ENCODE data around the gene ALOX12B.
"Not testable (repeated sequence)": the region's sequence is repeated elsewhere in the genome, so short reads cannot be mapped to it uniquely, and the experiment has no call there.

ALOX12B gene

DNA sequence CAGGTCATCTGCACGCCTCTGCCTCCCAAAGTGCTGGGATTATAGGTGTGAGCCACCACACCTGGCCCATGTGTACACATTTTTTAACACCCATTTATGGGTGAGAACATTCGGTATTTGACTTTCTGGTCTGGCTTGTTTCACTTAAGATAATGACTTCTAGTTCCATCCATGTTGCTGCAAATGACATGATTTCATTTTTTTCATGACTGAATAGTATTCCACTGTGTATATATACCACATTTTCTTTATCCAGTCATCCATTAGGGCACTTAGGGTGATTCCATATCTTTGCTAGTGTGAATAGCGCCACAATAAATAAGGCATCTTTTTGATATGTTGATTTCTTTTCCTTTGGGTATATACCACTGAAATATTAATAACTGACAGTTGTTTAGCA lies 5.6 kb downstream of the ALOX12B start:
- no peak for DNase-seq

GRCh38 chr17:8080799-8081219 lies 6.7 kb downstream of the ALOX12B start:
- DNase-seq, result no peak

DNA sequence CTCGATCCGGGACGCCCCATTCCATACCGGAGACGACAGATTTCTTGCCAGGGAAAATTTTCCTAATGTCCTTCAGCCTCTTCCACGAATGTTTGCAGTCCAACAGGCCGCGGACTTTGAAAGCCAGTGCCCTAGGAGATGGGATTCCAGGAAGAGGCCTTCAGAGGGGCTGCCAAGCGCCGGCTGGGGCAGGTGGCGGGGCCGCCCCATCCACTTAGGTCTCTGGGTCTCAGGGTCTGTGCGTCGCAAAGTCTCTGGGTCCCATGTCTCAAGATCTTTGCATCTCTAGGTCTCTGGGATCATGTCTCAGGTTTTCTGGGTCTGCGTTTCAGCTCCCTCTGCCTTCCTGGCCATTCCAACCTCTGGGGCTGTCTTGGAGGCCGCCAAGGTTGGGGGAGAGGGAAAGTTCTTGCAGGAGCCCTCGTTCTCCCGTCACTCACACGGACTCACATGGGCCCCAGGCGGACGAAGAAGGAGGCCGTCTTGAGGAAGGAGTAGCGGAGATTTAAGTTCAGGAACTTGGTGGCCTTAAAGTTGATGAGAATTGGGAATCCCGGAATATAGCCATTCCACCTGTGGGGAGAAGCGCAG lies 7.2 kb downstream of the ALOX12B start:
- no peak for DNase-seq

DNA sequence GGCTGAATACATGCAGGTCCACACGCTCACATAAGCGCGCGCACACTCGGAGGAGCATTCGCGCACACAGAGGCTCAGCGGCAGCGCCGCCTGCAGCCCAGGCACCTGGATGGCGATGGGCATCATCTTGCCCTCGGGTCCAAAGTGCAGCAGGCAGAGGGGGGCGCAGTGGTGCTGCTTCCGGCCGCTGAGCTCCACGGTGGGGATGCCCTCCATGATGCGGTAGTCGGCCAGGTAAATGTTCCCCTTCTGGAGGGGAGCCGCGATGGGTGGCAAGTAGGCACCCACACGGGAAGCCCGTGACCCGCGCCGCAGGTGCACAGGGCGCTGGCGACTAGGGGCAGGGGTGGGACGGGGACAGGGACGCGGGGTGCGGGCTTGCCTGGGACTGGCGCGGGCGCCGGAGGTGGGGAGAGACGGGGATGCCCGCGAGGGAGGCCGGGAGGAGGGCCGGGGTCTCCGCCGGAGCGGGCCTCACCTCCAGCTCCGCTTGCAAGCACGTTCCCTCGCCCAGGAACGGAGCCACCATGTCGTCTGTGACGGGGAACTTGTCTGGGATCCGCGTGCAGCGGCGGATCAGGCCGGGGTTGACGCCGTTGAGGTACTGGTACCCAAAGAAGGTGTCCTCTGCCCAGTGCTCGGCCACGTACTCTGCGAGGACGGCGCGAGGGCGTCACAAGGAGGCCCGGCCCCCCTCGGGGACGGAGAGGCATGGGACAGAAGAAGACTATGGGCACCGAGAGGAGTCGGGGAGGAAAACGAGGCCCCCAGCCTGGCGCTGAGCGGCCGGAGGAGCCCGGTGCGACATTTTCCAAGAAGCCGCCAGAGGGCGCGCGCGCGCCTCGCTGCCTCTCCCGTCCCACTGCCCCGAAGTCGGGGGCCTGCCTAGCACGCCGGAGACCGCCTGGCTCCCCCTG lies 8.0 kb downstream of the ALOX12B start:
- peak; percentile 73 to 84 for DNase-seq

DNA sequence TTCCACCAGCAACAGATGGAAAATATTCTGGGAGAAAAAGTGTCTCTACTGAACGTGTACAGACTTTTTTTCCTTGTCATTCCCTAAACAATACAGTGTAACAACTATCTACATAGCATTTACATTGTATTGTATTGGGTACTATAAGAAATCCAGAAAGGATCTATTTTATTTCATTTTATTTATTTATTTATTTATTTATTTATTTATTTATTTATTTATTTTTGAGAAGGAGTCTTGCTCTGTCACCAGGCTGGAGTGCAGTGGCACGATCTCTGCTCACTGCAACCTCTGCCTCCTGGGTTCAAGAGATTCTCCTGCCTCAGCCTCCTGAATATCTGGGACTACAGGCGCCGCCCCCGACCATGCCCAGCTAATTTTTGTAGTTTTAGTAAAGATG lies 9.6 kb downstream of the ALOX12B start:
- not testable (repeated sequence) for DNase-seq

DNA sequence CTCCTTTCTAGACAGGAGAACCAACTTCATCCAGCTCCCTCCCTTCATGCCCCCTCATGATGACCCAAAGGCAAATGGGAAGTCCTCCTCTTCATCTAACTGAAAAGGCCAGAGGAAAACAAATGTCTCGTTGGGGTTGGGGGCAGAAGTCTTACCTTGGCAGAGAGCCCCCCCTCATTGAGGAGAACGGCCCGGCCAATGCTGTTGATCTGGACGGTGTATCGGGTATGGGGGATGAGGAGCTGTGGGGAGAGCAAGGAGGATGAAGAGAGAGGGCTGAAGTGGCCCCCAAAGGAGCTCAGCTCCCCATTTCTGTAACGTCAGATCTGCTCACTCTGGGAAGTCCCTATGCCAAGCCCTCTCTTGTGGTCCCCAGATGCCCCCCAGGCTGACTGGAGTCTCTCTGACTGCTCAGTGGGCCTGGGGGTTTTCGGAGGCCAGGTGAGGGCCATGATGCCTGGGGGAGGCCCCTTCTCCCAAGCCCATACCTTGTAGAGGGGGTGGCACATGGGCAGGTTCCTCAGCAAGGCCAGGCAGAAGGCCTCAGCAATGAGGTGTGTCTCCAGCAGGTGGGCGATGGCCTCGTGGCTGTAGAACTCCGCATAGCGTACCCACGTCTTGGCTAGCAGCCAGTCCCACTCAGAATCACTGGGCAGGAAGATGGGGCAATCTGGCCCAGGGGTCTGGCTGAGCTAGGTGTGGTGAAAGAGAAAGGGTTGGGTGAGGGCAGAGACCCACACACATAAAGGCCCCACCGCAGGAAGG lies 10.8 kb downstream of the ALOX12B start:
- no peak for DNase-seq

GRCh38 chr17:8075574-8076342 lies 11.8 kb downstream of the ALOX12B start:
- DNase-seq, result no peak

- no peak for DNase-seq
Measured at GRCh38 chr17:8075081-8075480, 12.4 kb downstream of the ALOX12B start.

DNA sequence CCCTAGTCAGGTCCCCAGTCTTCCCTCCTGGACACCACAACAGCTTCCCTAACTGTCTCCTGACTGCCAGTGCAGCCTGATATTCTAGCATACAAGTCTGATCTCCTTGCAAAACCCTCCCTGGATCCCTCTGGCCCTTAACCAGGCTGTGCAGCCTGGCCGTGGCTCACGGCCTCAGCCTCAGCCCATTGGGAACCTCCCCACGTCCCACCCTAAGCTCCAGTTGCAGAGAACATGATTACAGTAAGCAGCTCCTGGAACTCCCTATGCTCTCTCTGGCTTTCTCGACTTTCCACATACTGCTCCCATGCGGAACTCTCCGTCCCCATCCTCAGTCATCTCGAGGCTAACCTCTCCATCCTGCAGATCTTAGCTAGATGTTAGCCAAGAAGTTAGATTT lies 13.0 kb downstream of the ALOX12B start:
- DNase-seq, result no peak

DNA sequence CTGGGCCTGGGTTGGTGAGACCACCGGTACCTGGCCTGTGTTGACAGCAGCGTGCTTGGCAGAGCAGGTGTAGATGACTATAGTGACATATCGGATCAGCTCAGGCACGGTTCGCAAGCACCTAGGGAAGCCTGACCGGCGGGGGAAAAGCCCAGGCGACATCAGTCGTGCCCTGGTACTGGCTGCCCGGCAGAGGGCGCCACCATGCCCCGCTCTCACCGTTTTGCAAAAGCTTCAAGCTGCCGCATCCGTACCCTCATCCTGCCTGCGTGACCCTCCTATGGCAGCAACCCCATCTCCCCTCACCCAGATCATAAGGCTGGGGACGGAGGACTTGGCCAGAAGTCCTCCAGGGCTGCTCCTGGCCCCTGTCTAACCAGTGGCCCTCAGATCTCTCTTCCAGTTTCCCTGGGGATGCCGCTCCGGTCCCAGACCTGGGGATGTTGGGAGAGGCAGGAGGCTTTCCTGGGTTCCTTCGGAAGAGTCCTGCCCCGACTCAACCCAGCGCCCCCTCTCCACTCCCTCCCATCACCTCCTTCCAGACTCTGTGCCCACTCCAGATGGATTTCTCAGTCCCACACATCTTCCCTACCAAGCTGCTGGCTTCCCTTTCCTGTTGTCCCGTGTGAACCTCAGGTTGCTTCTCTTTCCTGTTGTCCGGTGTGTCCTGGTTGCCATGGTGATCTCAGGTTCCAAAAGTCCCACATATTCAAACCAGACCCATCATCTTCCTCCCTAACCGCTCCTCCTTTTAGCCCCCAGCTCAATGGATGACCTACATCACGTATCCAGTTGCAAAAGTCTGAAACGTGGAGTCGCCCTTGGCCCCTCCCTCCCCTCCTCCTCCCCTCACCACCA lies 13.7 kb downstream of the ALOX12B start:
- DNase-seq, result peak; percentile 53 to 54

GRCh38 chr17:8072729-8073461 lies 14.6 kb downstream of the ALOX12B start:
- DNase-seq, result no peak

DNA sequence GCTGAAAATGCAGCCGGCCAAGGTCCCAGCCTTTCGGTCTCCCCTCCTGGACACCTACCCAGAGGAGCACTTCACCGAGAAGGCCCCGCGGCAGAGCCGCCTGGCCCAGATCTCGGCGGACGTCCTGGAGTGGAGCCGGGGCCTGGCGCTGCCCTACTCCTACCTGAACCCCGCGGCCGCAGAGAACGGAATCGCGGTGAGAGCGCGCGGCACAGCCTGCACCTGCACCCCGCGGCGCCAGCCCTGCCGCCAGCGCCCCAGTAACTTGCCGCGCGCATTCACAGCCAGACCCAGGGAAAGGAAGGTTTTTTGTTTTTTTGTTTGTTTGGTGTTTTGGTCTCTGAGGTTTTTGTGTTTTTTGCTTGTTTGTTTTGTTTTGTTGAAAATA lies 15.2 kb downstream of the ALOX12B start:
- DNase-seq, result no peak

DNA sequence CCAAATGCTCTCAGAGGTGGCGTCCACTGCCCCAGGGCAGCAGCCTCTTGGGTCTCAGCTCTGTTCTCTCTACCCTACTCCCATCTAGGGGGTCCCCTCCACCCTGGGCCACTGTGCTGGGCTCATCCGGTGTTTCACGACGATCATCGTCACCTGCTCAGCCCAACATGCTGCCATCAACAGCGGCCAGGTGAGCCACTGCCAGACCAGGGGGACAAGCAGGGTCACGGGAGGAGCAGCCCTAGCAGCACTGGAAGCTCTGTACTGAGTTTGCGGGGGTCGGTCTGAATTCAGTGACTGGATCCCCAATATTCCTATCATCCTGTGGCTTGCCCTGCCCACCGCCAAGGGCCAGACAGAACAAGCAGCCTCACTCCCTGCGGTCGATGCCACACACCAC lies 16.0 kb downstream of the ALOX12B start:
- no peak for DNase-seq

- DNase-seq, result no peak
Measured at GRCh38 chr17:8069587-8069860, 18.0 kb downstream of the ALOX12B start.

GRCh38 chr17:8068736-8069586 lies 18.6 kb downstream of the ALOX12B start:
- no peak for DNase-seq

DNA sequence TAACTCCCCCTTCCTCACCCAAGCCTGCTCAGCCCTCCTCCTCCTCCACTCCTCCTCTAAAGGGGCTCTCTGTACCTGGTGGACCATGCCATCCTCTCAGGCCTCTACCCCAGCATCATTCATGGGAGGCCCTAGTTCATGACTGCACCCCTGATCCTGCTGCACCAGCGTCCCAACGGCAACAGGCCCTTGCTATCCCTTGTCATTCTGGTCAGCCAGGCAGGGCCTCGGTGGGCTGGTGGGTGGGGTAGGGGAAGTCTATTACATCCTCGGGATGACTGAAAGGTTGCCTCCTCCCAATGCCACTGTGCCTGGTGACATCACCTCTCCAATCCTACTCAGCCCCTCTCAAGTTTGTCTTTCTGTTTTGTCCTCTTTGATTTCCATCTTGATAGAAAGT lies 19.7 kb downstream of the ALOX12B start:
- DNase-seq, result no peak

DNA sequence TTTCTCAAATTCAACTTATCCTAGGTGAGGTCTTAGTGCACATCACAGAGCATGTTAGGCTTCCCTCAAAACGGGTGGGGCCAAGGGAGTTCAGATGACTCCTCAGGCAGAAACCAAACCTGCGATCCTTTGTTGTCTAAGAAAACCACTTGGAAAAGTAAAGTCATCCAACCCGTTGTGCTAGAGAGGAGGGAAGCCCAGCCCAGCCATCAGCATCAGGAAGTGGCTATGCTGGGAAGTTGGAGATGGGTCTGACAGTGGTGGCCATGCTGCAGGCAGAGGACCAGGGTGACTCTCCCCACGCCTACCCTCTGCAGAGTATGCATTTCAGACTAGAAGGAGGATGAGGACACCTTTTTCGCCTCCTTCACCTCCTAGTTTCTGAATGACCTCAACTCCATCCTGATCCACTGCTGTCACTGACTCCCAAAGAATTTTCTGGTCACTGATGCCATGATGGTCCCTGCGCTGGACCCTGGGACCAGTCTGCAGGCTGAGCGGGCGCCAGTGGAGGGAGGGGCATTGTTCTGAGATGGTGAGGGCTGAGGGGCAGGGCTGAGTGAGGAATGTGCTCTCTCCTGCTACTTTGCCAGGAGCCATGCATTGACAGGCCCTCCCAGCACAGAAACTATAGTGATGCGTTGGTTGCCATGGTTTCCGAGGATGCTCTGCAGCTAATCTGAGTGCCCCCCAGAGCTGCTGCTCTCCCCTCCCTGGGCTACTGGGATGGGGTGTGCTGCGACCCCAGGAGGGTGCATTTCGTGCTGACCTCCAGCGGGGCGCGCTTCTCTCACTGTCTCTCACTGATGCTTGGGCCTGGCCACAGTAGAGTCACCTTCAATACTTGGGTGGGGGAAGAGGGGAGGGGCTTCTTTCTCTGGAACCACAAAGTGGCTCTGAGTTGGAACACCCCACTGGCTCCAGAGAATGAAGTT lies 20.4 kb downstream of the ALOX12B start:
- no peak for DNase-seq

DNA sequence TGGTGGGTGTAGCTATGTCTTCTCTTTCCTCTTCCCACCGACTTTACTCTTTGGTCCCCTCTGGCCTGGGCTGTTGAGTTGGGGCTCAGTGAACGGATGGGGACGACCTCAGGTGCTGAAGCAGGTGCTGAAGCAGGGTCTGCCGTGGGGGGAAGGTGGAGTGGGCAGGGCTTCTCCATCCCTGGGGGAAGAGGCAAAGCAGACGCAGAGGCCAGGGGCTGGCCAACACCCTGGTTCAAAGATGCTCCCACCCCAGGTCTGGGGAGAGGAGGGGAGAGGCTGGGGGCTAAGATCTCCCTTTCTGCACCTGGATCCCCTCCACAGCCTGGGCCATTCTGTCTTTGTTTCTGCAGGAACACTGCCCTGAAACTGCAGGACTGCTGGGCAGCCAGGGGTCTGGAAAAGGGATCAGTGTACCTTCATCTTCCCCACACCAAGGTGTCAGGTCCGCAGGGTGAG lies 22.9 kb downstream of the ALOX12B start:
- DNase-seq, result no peak

Measured in NCI-H2081 (cell line).